Endodermal cell (in vitro differentiated cells): ENCODE data around the gene CC2D1B. TPM values are rescaled to one million over a fixed set of nuclear protein-coding genes. Genes with fewer than 3 reads are reported as not detected.

ENCODE experiments used
- DNase-seq: peaks from one replicate; pipeline ENCODE4 v3.0.0-alpha.2; 2017
- H3K27ac ChIP-seq: 2 replicates; pipeline ENCODE4 v1.5.1; 2013; ENCODE audit warnings: mild to moderate bottlenecking, low read depth, low read length, moderate library complexity
- H3K27me3 ChIP-seq: 2 replicates; pipeline ENCODE4 v1.6.1; 2013; ENCODE audit warnings: mild to moderate bottlenecking, low read length, moderate library complexity; ENCODE audit not compliant: insufficient read depth, control insufficient read depth, poor library complexity, severe bottlenecking
- H3K36me3 ChIP-seq: 2 replicates; pipeline ENCODE4 v1.7.0; 2013; ENCODE audit warnings: mild to moderate bottlenecking, low read length, moderate library complexity; ENCODE audit not compliant: control insufficient read depth, insufficient read depth
- H3K4me1 ChIP-seq: one replicate; pipeline ENCODE4 v1.7.0; 2013; ENCODE audit warnings: low read length; ENCODE audit not compliant: control insufficient read depth, insufficient read depth
- H3K4me3 ChIP-seq: 2 replicates; pipeline ENCODE4 v1.5.1; 2013; ENCODE audit warnings: mild to moderate bottlenecking, low read length, moderate library complexity
- H3K9ac ChIP-seq: 2 replicates; pipeline ENCODE4 v1.6.1; 2013; ENCODE audit warnings: mild to moderate bottlenecking, low read length, moderate library complexity; ENCODE audit not compliant: poor library complexity, severe bottlenecking; ENCODE audit errors: extremely low read depth
- H3K9me3 ChIP-seq: 2 replicates; pipeline ENCODE4 v1.6.1; 2013; ENCODE audit warnings: mild to moderate bottlenecking, low read length, moderate library complexity; ENCODE audit not compliant: control insufficient read depth
- H3K27ac Mint-ChIP-seq: 2 replicates; pipeline ENCODE4 v1.8.0; 2020; ENCODE audit warnings: mixed read lengths
- H3K27me3 Mint-ChIP-seq: 2 replicates; pipeline ENCODE4 v1.8.0; 2021; ENCODE audit warnings: mild to moderate bottlenecking, mixed read lengths; ENCODE audit not compliant: insufficient read depth
- H3K36me3 Mint-ChIP-seq: 2 replicates; pipeline ENCODE4 v1.8.0; 2020; ENCODE audit warnings: low read depth, mixed read lengths
- H3K4me1 Mint-ChIP-seq: 2 replicates; pipeline ENCODE4 v1.8.0; 2020; ENCODE audit warnings: mixed read lengths
- H3K4me3 Mint-ChIP-seq: 2 replicates; pipeline ENCODE4 v1.8.0; 2020; ENCODE audit warnings: mild to moderate bottlenecking, moderate library complexity, mixed read lengths
- H3K9me3 Mint-ChIP-seq: 2 replicates; pipeline ENCODE4 v1.8.0; 2020; ENCODE audit warnings: mild to moderate bottlenecking, mixed read lengths
- WGBS, 2 experiments: methylation state at CpG; one replicate each; pipeline versions ENCODE4 v1.1.5 to v1.1.7; 2013; ENCODE audit warnings: missing lambda C conversion rate in 2 of 2, mixed read lengths in 1 of 2; ENCODE audit not compliant: insufficient coverage in 1 of 2, insufficient read length in 1 of 2; 5-methylcytosine and 5-hydroxymethylcytosine counted together
- long read RNA-seq, 4 experiments: library from polyadenylated mRNA in 2 of 4; library from RNA in 1 of 4; library from capped mRNA in 1 of 4; stranded (forward) in 3 of 4; unstranded in 1 of 4; transcript quantifications; one replicate each; pipeline ENCODE4 v2.0.0, GENCODE V29; 2020 to 2021; ENCODE audit warnings: inconsistent platforms in 1 of 4
- polyA plus RNA-seq, 2 experiments: library from polyadenylated mRNA; stranded (reverse); fragments of 50-300 nt; gene quantifications; one replicate each; pipeline ENCODE4 v1.2.3, GENCODE V29; 2013
- total RNA-seq, 2 donors: library from RNA; stranded (reverse); fragmentation: NEBNext Ultra II Directional in 1 of 2; extraction: Animal tissue kit (Norgen Biotek cat#: 25700) in 1 of 2; gene quantifications; 2 replicates in 1 of 2; 3 replicates in 1 of 2; pipeline ENCODE4 v1.2.1, GENCODE V29; 2021
- TF ChIP-seq, protein P1 (sequence below): fragments of 200-600 bp; sonication (generic); conservative IDR thresholded peaks from 2 replicates; pipeline ENCODE4 v1.5.0; 2021; ENCODE audit warnings: antibody characterized with exemption, mild to moderate bottlenecking

CC2D1B gene, protein sequence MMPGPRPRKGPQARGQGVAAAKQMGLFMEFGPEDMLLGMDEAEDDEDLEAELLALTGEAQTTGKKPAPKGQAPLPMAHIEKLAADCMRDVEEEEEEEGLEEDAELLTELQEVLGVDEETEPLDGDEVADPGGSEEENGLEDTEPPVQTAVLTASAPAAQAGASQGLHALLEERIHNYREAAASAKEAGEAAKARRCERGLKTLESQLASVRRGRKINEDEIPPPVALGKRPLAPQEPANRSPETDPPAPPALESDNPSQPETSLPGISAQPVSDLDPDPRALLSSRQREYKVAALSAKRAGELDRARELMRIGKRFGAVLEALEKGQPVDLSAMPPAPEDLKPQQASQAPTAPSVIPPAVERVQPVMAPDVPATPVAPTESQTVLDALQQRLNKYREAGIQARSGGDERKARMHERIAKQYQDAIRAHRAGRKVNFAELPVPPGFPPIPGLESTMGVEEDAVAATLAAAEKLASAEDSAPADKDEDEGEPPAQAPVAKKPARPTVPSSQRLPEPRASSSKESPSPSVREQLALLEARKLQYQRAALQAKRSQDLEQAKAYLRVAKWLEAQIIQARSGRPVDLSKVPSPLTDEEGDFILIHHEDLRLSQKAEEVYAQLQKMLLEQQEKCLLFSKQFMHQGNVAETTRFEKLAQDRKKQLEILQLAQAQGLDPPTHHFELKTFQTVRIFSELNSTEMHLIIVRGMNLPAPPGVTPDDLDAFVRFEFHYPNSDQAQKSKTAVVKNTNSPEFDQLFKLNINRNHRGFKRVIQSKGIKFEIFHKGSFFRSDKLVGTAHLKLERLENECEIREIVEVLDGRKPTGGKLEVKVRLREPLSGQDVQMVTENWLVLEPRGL
- 10 to 100 TPM; 32.7 to 50.1 TPM for total RNA-seq
- polyA plus RNA-seq (2013, experiment 1 of 2) = 18.5 TPM
- polyA plus RNA-seq (2013, experiment 2 of 2) = 15.8 TPM
- long read RNA-seq, experiment 1, partial matches to known transcripts = 5 of 10 reads
- long read RNA-seq, experiment 1, other reads (novel, unspliced or antisense) = 4 of 10 reads
- long read RNA-seq, experiment 2, transcript CC2D1B-201 (25 exons, 3,377 nt) = major isoform, 12 of 37 reads
- long read RNA-seq, experiment 2, partial matches to known transcripts = 4 of 37 reads
- long read RNA-seq, experiment 2, other reads (novel, unspliced or antisense) = 21 of 37 reads
- long read RNA-seq, experiment 3, transcript CC2D1B-201 (25 exons, 3,377 nt) = major isoform, 37 of 64 reads
- long read RNA-seq, experiment 3, partial matches to known transcripts = 4 of 64 reads
- long read RNA-seq, experiment 3, other reads (novel, unspliced or antisense) = 23 of 64 reads
- long read RNA-seq, experiment 4, partial matches to known transcripts = 1 of 1 reads
- long read RNA-seq, experiment 4, other reads (novel, unspliced or antisense) = 0 of 1 reads

DNA sequence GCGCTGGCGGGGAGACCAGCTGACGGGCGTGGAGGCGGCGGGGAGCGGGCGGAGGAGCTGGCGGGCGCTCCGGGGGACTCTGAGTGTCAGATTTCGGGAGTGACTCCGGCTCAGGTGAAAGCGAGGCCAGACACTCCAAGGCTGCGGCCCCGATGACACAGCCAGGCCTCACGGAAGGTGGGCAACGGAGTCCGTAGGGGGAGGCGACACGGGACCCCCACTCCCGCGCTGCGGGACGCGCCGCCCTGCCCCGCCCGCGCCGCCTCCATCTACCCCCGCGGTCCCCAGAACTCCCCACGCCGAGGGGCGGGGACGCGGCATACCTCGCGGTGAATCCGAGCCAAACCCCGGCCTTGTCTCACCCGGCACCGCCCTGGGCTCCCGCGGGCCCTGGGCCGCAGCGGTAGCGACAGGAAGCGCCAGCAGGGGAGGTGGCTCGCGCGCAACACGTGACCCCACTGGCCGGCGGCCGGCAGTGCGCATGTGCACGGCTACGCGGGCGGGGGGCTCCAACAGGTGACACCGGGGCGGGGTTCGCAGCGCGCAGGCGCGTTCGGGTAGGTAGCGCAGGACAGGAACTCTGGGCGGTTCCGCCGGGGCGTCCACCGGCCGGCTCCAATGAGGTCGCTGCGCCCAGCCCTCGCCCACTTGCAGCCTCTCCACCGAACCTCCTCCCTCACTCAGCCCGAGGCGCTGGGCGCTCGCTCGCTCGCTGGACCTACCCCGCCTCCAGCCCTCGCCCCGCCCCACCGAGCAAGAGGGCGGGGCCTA is at the start of gene CC2D1B:
TSS of gene CC2D1B (minus strand) at position 460 of the 771 bp plus-strand sequence. CDS start 1,585 bp downstream, outside the sequence.
- Histone ChIP-seq H3K27ac (peak within 1 kb of the TSS; percentile 76), H3K9ac (peak within 1 kb of the TSS; percentile 84), H3K4me1 (no peaks in the 10 kb centered on the region), H3K36me3 (peaks cover 37% of the 10 kb centered on the region), H3K27me3 (no peaks in the 10 kb centered on the region), H3K9me3 (no peaks in the 10 kb centered on the region), H3K4me3 (peak within 1 kb of the TSS; percentile 96)
- DNase-seq = peak; percentile 100
- Mint-ChIP-seq H3K36me3 (peaks cover 25% of the 10 kb centered on the region), H3K4me1 (peaks cover 22% of the 10 kb centered on the region), H3K27ac (peak within 1 kb of the TSS; percentile 98), H3K9me3 (no peaks in the 10 kb centered on the region), H3K27me3 (no peaks in the 10 kb centered on the region), H3K4me3 (peak within 1 kb of the TSS; percentile 94)
- TF ChIP-seq, protein P1, sequence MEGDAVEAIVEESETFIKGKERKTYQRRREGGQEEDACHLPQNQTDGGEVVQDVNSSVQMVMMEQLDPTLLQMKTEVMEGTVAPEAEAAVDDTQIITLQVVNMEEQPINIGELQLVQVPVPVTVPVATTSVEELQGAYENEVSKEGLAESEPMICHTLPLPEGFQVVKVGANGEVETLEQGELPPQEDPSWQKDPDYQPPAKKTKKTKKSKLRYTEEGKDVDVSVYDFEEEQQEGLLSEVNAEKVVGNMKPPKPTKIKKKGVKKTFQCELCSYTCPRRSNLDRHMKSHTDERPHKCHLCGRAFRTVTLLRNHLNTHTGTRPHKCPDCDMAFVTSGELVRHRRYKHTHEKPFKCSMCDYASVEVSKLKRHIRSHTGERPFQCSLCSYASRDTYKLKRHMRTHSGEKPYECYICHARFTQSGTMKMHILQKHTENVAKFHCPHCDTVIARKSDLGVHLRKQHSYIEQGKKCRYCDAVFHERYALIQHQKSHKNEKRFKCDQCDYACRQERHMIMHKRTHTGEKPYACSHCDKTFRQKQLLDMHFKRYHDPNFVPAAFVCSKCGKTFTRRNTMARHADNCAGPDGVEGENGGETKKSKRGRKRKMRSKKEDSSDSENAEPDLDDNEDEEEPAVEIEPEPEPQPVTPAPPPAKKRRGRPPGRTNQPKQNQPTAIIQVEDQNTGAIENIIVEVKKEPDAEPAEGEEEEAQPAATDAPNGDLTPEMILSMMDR = peak; percentile 41
- 0% methylated on average over 41 to 92 of the region's 92 CpGs for WGBS, 2 experiments

DNA sequence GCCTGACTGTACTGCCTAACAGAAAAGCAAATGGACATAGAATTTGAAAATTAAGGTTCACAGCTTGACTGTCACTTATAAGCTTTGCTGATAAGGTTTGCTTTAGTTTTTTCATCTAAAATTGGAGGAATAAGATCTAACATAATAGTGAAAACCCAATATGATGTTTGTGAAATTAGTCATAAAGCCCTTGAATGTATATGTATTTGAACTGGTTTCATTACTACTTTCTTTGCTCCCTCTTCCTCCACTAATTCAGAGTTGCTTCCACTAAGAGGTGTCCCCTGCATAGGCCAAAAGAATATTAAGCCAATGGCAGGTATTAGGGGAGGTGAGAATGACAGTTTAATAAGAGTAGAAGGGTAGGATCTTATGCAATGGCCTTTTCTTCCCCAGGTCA is 48.9 kb upstream of the CC2D1B start:
- Histone ChIP-seq H3K27ac (no peak overlapping the region), H3K4me3 (no peak overlapping the region), H3K9me3 (no peaks in the 10 kb centered on the region), H3K9ac (no peak overlapping the region), H3K36me3 (peaks cover 92% of the 10 kb centered on the region), H3K27me3 (no peaks in the 10 kb centered on the region), H3K4me1 (no peaks in the 10 kb centered on the region)
- TF ChIP-seq, protein P1 = no peak
- no peaks in the 10 kb centered on the region for H3K4me1 Mint-ChIP-seq
- H3K9me3 Mint-ChIP-seq = no peaks in the 10 kb centered on the region
- DNase-seq = no peak
- H3K27ac Mint-ChIP-seq = no peak overlapping the region
- no peaks in the 10 kb centered on the region for H3K27me3 Mint-ChIP-seq
- no peak overlapping the region for H3K4me3 Mint-ChIP-seq
- peaks cover 82% of the 10 kb centered on the region for H3K36me3 Mint-ChIP-seq
